GM19438 (cell line): ENCODE data around the gene KHDC4.
A peak's percentile ranks its signal among the peaks of the same experiment; 100 is the strongest.

Experiments used
- ATAC-seq: cut with Tn5 transposase; IDR thresholded peaks from one replicate; pipeline ENCODE4 v1.9.1; 2021; ENCODE audit warnings: low read depth; ENCODE audit not compliant: unreplicated experiment

Gene KHDC4

DNA sequence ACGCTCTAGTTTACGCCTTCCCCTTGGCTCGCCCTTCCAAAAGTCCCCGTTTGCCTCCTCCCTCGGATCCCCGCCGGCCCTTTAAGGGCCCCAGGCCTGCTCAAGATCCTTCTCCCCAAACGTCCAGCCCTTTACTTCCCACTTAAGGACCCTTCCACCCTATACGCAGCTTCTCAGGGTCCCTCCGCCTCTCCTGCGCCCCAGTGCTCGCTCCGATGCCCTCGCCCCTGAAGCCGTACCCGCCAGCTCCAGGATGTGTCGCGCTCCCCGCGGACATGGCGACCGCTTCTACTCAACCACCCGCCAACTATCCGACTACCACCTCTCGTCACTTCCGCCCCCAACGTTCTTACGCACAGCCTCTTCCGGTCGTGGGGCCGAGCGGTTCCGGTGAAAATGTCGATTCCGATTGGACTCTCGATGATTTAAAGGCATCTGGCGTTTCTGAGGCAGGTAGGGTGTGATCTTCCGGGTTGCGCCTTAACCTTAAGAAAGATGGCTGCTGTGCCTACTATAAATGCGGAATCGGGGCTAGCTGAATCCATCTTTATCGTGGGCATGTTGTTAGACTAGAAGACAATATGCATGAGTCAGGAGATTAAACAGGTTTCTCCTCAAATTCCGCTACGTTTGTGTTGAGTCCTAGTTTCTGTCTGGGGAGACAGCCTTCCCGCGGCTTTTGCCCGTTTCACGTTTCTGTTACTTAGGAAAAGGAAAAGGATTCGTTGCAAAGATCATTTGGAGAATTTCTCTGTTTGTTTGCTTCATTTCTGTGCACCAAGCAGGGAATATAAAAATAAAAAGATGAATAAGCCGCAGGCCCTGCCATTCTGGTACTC lies at the start of gene KHDC4:
Gene KHDC4, minus strand, starts transcription at position 317 of the 839 bp plus-strand sequence. Its CDS starts 40 bp downstream, at position 277.
- ATAC-seq = peak; percentile 94

DNA sequence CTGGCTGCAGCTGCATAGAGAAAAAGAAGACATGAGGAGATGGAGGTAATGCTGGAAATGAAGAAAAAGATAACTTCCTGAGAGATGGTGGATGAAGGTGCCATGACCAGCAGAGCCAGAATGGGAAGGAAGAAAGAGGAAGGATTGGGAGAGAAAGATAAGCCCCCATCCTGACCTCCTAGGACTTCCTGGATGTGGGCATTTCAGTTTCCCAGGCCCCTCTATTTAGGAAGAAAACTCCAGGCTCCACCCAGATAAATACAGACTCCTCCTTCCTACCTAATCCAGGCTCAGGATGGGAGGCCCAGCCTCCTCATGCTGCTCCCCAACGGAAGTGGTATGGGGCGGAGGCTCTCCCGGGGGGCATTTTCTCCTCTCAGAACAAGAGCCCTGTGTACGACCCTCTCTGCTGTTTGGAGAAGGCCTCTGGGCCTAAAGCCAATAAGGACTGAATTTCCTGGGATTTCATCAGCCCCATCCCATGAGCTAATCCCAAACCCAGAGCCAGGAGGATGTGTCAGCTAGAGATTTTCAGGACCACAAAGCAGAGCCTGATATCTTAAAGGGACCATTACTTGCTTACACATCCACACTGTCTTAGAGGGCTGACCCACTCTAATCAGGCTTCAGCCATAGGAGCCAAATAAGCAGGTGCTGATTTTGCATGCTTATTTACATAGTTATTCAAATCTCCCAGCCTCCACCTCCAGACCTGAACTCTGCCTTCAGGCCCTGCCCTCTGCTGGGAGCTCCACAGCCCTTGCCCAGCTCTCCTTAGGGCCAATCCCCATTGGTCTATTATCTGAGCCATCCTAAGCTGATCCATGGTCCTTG lies 49.2 kb upstream of the KHDC4 start:
- no peak for ATAC-seq

DNA sequence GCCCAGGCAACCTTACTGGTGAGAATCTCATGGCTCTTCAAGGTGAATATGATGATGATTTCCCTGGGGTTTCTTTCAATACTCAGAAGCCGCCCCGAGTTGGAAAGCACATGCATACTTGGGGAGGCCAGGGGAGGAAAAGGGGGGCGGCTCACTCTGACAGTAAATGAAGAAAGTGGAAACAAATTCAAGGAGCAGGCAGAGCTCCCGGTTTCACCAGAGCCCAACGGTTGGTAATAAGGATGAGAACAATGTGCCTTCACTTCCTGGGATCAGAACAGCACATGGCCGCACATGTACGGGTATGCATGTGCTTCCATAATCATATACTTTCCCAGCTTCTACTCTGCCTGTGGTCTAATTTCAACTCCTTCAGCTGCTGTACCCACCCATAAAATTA lies 47.9 kb upstream of the KHDC4 start:
- ATAC-seq = no peak

DNA sequence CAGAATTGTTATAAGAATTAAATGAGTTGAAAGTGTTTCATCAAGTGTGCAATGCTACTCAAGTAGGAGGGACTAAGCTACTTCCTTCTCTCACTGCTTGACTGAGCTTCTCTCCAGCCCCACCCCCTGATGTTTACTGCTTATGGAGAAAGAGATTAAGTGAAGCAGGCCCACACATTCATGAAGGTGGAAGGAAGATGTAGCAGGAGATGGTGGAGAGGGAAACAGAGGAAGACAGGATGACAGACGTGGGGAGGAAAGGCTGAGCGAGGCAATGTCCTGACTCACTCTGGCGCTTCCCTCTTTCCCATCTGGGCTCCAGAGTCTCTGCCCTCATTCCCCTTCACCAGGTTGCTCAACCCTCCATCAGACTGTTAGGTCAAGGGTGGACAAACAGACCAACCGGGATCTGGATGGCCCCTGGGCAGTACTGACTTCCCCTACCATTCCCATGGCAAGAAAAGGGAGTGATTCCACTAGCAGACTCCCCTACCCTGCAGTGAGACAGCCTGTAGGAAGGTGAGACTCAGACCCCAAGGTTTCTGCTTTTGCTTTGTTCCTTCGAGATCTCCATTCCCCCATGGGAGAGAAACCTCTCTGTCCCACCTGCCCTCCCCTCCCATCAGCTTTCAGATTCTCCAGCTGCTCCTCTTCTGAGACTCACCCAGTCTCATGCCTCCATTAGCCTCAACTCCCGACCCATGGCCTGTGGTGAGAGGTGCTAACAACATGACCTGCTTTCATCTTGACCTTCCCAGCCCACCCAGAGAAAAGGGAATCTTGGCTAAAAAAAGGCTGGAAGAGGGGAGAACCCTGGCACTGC lies 47.3 kb upstream of the KHDC4 start:
- no peak for ATAC-seq

DNA sequence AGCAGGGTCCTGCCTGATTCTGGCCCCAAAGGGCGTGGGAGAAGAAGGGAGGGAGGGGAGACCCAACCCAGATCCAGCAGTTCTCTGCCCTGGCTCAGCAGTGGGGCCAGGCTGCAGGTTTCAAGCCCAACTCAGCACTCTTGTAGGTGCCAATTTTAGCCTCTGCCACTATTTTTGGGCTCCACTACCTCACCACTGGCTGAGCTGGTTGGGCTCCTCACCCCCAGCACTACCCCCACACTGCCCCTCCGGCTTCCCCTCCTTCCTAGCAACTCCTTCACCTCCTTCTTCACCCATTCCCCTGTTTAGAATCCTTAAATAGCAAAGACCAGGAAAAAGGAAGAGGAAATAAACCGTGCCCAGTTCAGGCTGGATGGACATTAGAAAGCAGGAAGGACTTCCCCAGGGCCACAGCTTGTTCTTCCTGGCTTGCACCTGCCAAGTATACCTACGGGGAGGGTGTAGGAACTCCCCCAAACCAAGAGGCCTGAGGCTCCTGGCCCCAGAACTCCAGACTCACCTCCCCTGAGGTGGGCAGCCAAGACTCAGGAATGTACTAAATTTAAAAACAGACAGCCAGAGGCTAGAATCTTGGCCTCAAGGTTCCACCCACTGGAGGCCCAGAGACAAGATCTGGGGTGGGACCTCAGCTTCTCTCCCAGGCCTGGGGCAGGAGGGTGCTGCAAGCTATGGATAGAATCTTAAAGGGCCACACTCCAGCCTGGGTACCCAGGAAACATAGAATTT lies 45.6 kb upstream of the KHDC4 start:
- no peak for ATAC-seq

DNA sequence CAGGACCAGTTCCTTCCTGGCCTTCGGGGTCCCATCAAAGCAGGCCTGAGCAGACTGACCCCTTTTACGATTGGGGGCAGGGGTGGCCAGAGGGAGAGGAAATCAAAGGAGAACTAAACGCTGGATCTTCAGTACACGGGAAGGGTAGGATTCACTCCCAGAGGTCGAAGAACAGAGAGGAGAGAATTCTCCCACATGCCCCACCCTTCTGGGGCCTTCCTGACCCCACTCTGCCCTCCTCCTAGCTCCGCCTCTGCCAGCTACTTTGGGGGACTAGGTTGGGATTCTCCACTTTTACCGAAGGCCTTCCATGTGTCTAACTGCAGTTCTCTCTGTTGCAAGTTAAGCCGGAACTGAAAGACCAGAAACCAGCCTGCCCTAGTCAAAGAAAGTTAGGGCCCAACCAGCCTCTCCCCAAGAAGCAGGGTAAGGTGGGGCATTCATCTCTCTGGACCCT lies 44.8 kb upstream of the KHDC4 start:
- no peak for ATAC-seq

DNA sequence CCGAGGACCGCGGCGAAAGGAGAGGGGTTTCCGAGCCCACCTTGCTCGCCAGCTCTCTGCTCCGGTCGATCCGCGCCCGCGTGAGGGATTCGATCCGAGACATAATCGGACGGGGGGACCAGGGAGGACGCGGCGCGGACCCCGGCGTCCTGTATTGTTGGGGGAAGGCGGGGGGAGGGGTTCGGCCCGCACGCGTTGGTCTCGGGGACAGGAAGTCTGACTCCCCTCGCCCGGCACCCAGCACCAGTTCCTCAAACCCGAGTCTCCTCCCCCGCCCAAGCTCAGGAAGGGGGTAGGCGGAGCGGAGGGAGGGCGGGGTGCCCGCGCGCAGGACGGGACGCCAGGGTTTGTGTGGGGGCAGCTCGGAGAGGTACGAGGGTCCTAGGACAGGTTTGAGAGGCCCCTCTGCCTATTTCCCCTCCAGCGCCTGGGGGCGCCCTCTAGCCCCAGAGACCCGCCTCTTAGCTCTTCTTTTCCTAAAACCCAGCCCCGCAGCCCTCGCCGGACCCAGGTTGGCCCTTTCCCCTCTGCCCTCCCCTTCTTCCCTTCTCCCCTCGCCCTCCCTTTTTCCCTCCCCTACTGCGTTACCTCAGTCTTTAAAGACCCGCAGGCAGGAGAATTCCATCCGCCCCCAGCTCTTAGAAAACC lies 44.2 kb upstream of the KHDC4 start, which contains the start of gene ARHGEF2:
Gene ARHGEF2, minus strand, starts transcription at position 223 of the 648 bp plus-strand sequence. Its CDS starts 120 bp downstream, at position 103.
- no peak for ATAC-seq

DNA sequence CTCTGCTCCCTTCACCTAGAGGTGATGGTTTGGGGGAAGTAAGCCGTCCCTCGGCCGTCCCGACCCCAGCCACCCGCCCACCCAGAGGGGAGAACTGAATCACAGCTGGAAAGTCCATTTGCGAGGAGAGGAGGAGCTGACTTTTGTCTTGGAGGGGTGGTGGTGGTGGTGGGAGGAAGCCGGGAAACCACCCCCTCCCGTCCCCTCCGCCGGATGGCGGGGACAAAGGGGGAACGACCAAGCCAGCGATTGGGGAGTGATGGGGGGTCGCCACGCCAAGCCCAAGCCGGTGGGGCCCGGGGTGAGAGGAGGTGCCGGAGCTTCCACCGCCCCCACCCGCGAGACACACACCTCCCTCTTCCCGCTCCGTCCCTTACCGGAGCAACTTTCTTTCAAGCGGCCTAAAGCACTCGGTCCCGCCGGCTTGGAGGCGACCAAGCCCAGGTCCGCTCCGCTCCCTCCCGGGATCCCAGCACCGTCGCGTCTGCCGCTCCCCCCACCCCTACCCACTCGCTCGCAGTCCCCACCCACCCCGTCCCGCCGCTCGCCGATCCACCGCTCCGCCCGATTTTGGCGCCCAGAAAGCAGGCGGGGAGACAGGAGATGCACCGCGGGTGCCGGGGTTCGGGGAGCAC lies 43.6 kb upstream of the KHDC4 start:
- no peak for ATAC-seq

DNA sequence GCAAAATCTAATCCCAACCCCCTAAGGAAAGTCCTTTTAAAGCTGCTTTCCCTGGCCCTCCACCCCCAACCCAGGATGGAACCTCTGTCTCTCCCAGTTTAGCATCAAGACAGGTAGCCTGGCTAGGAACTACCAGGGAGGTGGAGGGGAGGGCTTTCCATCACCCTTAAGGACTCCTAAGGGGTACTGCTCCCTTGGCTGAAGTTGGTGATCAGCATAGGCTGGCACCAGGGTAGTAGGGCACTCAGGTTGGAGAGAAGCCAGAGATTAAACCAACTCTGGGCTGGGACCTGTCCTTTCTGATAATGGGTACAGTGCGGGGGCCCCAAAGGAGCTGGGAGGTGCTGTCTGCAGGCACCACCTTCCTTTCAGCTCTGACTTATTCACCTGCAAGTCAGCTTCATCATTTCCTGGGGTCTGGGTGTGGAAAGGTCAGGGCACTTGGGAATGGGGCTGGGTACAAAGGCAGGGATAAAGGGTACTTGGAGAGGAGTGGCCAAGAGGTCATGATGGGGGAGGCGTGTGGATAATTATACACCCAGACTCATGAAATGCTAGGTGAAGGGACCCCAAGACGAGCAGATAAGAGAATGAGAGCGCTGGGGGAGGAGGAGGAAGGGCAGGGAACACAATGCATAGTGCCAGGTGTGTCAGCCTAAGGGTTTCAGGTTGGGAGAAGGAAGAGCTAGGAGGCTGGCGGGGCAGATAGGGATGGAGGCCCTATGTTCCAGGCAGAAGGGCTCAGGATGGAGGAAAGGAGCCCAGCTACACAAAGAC lies 42.9 kb upstream of the KHDC4 start:
- ATAC-seq = no peak

DNA sequence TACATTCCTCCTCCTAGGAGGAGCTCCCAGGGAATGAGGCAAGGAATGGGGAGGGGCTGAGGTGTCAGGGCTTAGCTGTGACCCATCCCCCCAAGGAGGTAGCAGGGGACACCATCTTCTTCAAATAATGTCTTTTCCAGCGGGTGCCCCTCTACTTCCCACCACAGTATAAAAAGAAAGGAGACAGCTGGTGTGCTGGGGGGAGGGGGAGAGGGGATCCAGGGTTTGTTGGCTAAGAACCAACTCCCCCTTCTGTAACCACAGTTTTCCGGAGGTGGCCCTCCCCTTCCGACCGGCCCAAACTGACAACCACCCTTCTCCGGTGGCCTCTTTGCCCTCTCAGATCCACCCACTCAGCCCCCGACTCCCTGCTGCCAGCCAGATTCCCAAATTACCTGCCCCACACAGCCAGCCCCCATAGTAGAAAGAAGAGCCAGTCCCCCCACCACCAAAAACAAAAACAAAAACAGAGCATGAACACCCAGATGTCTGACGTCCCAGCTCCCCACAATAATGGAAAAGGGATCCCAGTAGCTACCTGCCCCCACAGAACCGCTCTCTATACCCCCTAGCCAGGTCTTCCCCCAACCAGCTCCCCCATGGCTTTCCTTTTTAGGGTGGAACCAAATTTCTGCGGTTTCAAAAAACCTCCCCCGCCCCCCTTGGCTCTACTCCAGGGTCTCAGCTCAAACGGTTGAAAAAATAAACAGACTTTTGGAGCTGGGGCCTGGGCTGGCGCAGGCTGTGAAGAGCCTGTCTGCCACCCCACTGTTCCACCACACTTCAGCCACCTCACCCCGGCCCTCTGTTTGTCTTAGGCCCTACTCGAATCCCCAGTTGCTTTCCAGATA lies 42.1 kb upstream of the KHDC4 start:
- ATAC-seq = no peak

DNA sequence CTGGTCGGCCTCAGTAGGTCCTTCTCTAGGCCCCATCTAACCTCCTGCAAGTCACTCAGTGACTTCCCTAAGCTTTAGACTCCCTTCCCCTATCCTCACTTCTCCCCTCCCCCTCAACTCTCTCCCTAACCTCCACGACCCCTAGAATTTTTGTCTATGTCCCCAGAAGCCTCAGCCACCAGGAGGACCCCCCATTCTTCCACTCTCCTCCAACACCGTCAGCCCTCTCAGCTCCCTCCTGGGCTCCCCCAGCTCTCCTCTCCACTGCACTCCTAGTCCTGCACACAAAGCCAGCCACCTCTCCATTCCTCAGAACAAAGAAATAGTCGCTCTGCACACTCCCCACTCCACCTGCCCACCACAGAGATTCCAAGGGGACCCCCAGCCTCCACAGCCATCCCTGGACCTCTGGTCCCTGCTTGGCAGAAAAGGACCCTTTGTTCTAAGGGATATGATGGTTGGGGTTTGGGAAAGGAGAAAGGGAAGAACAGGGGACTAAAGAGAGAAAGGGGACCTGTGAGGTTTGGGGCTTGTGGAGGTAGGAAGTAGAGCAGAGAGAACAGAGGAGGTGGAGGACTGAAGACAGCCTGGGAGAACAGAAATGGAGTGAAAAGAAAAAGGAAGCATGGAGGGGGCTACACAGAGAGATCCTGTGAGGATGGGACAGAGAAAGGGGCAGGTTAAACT lies 41.3 kb upstream of the KHDC4 start:
- ATAC-seq = no peak

DNA sequence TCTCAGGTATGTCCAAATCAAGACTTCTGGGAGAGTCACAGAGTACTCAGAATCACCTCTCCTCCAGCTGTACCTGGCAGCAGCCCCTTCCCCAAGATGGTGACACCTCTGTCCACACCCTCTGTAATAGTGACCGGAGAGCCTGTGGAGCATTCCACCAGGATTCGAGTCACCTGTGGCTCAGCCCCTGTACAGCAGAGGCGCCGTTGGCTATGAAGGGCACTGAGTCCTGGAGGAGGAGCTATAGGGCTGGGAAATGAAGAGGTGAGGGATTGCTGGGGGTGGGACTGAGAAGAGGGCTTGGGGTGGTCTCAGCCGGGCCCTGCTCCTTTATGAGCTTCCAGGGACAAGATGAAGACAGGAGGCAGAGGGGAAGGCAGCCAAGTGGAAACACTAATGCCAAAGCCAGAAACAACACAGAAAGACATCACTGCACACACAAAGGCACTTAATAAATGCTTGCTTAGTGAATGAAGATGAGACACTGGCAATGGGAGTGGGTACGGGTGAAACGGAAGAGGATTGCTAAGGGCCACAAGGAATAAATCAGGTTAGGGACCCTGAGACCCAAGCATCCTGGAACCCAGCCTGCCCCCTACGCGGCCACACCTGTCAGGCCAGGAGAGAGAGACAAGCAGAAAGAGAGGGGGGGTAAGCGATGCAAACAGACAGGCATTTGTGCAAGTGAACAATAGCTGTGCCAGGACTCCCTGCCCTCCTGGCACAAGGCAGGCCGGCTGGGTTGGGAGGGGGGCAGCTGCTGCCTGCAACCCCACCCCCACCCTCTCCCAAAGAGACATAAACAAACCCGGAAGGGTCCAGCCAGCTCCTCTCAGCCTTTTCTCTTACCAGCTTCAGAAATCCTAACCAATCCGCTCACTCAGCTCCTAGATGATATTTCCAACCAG lies 40.2 kb upstream of the KHDC4 start:
- no peak for ATAC-seq

DNA sequence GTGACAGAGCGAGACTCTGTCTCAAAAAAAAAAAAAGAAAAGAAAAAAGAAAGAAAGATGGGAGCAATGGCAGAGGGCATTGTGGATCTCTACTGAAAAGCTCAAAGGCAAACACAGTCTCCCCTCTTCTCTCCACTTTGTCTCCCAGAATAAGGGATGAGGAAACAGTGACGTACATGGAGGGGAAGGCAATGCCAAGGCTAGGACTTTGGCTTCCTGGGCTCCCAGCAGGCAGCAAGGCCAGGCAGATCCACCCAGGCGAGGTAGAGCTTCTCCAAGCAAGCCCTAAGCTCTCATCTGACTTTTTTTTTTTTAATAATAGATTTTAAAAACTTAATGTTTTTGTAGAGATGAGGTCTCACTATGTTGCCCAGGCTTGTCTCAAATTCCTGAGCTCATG lies 39.5 kb upstream of the KHDC4 start:
- ATAC-seq = no peak

DNA sequence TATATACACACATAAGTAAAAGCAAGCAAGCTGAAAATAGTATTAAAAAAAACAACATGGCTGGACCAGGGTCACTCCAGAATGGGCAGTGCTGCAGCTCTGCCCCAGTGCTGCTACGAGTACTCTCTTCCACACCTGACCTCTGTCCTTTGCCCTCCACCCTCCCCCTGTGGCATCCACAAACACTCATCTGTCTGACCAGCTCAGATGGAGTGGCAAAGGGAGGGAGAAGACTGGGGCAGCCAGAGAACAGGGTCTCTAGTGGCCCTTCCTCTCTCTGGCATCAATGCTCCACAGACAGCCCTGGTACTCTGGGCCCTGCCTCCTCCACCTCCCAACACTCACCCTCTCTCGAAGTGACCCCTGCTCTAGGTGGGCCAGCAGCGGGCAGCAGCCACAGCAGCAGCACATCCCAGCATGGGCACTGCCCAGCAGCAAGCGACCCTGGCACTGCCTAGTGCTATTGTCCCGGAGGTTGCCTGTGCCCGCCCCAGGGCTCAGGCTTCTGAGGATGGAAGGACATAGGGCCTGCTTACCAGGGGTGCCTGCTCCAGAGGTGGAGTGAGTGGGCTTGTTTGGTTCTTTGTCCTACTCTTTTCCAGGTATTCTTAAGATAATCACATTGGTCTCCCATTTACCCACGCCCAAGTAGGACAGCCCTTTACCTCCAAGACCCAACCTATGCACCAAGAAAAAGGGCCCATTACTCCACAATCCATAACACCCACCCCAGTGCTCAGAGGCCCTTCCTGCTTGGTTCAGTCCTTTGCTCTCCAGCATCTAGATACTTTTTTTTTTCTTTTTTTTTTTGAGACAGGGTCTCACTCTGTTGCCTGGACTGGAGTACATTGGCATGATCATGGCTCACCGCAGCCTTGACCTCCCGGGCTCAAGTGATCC lies 37.9 kb upstream of the KHDC4 start:
- ATAC-seq = no peak
